GM18520 (cell line): Measurements from ENCODE around the gene SEPTIN5.
"Not testable (repeated sequence)": the region's sequence is repeated elsewhere in the genome, so short reads cannot be mapped to it uniquely, and the experiment has no call there.

Source experiments
- ATAC-seq: cut with Tn5 transposase; IDR thresholded peaks from one replicate; pipeline ENCODE4 v1.9.1; 2021; ENCODE audit not compliant: unreplicated experiment

SEPTIN5 gene

DNA sequence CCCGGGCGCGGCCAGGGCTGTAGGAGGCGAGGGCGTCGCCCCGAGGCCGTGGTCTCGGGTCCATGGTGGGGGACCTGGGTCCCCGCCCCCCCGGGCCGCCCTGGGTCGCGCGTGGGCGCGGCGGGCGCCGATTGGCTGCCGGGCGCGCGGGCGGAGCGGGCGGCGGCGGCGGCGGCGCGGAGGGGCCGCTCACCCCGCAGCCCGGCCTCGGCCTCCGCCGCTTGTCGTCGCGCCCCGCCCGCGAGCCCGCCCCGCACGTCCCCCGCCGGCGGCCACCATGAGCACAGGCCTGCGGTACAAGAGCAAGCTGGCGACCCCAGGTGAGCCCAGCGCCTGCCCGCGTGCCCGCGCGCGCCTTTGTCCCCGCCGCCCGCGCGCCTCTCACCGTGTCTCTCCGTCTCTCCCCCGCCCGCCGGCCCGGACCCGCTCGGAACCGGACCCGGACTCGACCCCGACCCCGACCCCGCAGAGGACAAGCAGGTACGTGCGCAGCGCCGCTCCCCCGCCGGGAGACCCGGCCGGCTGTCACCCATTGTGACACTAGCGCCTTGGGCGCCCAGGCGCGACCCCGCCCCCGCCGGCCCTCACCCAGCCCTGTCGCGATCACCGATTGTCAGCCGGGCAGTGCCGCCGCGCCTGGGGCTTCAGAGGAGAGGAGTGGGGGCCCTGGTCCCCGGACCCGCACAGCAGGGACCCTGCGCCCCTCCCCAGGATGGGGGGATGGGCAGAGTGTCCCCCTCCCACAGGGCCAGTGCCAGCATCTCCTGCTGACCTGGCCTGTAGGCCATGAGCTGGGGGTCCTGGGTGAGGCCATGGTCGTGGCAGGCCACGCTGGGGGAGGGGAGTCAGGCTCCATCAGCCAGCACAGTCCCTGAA, at the start of gene SEPTIN5:
Gene SEPTIN5, plus strand, starts transcription at position 192 of the 876 bp plus-strand sequence. Its CDS starts 86 bp downstream, at position 278.
- ATAC-seq: no peak

DNA sequence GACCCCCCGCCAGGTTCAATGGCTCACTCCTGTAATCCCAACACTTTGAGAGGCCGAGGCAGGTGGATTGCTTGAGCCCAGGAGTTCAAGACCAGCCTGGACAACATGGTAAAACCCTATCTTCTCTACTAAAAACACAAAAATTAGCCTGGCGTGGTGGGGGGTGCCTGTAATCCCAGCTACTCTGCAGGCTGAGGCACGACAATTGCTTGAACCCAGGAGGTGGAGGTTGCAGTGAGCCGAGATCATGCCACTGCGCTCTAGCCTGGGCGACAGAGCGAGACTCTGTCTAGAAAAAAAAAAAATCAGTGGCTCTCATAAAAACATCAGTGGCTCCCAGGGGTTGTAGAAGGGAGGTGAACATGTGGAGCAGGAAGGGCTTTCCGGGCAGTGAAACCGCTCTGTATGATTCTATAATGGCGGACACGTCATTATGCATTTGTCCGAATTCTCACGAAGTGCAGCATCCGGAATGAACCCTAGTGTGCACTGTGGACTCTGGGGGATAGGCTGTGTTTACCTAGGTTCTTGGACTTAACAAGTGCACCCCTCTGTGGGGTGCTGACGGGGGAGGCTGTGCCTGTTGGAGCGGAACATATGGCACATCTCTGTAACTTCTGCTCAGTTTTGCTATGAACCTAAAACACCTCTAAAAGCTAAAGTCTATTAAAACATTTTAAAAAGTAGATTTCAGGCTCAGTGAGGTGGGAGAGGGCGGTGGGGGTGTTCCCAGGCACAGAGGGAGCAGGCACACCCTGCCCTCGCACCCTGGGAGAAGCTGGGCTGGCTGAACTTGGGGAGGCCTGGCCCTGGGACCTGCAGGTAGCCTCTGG, 49.1 kb upstream of the SEPTIN5 start:
- no peak for ATAC-seq

DNA sequence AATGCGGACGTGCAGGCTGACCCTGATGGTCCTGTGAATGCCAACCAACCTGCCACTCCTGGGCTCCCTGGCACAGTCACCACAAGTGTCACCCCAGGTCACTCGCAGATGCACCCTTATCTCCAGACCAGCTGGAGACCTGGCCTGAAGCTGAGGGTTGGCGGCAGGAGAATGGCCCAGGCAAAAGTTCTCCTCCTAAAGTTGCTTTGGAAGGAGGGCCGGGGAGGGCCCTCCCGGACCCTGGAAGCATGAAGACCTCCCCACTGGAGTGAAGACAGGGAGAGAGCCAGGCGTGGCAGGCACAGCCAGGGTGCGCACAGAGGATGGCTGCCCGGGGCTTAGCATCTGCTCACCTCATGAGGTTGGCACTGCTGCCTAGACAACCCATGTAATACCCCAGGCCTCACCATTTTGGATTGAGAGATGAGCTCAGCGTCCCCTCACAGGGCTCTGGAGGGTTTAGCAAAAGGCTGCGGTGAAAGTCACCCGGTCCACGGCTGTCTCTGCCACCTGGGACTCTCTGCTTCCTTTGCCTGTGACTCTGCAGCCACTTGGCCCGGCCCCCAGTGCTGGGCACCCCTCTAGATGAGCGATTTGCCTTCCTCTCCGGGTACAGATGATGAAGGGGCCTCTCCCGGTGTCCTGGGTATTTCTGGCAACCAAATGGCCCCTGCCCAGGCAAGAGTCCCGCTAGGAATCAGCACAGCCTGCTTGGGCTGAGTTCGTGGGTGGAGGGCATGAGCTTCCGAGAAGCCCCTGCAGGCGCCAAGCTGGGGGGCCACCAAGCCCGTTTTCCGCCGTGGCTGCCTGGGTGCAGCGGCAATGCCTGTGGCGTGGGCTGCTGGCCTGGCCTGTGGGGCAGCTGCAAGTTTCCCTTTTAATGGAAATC, 48.3 kb upstream of the SEPTIN5 start:
- ATAC-seq: no peak

DNA sequence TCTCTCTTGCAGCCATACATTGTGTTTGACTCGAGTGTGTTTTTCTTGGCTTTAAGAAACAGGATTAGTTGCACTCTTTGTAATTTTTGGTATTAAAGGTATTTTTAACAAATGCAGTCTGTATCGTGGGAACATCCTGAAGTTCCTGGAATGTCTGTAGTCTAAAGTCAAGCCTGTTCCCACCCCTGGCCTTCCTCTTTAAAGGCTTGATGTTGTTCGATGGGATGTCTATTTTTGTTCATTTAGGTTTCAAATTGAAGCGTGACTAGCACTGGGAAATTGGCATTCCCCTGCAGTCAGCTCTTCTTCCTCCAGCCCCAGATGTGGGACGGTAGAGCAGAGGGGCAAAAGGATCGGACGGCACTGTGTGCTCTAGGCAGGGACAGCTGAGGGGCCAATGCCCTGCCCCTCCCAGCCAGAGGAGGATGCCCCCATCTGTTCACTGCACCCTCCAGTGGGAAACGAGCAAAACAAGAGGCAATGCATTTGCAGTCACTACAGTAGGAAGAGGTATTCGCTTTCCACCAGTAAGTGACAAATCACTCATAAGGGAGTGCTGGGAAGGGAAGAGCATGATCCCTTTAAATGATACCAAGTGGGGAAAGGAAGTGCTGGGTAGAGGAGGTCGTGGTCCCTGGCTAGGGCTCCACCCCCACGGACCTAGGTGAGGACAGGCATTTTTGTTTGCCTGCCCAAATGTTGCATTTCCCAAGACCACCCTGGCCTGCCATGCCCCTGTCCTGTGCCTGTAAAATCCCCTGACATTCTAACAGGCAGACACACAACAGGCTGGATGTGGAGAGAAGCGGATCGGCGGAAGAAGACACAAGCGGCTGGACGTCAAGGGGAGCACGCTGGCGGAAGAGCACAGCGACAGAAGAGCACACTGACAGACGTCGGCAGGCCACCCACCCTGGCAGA, 47.4 kb upstream of the SEPTIN5 start:
- ATAC-seq: no peak

DNA sequence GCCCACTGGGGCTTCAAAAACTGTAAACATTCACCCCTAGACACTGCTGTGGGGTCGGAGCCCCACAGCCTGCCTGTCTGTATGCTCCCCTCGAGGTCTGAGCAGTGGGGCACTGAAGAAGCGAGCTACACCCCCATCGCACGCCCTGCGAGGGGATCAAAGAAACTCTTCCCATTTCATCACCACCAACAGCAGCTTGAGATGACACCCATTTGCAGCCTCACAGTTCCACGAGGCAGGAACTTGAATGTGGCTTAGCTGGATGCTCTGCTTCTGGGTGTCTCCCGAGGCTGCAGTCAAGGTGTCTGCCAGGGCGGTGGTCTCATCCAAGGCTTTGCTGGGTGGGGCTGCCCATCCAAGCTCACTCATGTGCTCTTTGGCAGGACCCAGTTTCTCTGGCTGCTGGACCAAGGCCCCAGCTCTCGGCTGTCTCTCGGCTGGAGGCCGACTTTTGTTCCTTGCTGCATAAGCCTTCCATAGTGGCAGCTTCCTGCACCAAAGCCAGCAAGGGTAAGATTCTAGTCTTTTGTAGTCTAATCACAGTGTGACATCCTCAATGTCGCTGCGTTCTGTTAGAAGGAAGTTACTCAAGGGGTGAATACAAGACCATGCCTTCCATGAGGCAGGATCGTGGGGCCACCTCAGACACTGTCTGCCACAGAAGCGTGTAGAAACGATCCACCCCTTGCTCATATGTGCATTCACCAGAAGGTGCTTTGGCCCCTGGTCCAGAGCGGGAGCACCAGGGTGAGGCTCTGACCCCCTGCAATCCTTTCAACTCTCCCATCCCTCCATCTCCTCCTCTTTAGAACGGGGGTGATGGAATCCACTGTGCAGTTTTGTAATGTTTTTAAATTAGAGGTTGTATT, 46.2 kb upstream of the SEPTIN5 start:
- no peak for ATAC-seq

DNA sequence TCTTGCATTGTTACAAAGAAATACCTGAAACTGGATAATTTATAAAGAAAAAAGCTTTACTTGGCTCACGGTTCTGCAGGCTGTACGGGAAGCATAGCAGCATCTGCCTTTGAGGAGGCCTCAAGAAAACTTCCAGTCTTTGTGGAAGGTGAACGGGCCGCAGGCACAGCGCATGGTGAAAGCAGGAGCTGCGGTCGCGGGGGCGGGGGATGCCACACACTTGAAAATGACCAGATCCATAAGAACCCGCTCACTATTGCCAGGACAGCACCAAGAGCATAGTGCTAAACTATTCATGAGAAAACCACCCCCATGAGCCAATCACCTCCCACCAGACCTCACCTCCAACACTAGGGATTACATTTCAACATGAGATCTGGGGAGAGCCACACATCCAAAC, 45.6 kb upstream of the SEPTIN5 start:
- no peak for ATAC-seq

DNA sequence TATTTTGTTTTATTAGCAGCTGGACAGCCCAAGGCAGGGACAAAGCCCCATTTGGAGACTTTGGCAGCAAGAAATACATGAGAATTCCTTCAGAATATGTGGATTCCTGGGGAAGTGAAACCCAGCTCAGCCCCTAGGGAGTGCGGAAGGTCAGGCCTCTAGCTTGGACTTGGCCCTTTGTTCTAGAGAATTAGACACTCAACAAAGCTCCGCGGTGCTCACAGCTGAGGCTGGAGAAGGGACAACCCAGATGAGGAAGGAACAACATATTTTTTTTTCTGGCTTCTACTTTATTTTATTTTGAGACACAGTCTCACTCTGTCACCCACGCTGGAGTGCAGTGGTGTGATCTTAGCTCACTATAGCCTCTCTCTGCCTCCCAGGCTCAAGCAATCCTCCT, 44.7 kb upstream of the SEPTIN5 start:
- ATAC-seq: no peak

DNA sequence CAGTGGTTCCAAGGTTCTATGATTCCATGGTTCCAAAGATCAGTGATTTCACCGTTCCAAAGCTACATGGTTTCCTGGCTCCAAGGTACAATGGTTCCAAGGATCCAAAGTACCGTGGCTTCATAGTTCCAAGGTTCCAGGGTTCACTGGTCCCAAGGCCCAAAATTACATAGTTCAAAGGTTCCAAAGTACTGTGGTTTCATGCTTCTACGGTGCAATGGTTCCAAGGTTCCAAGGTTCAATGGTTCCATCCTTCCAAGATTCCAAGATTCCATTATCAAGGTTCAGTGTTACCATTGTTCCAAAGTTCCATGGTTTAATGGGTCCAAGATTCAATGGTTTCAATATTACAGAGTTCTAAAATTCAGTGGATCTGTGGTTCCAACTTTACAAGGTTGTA, 43.0 kb upstream of the SEPTIN5 start:
- no peak for ATAC-seq

DNA sequence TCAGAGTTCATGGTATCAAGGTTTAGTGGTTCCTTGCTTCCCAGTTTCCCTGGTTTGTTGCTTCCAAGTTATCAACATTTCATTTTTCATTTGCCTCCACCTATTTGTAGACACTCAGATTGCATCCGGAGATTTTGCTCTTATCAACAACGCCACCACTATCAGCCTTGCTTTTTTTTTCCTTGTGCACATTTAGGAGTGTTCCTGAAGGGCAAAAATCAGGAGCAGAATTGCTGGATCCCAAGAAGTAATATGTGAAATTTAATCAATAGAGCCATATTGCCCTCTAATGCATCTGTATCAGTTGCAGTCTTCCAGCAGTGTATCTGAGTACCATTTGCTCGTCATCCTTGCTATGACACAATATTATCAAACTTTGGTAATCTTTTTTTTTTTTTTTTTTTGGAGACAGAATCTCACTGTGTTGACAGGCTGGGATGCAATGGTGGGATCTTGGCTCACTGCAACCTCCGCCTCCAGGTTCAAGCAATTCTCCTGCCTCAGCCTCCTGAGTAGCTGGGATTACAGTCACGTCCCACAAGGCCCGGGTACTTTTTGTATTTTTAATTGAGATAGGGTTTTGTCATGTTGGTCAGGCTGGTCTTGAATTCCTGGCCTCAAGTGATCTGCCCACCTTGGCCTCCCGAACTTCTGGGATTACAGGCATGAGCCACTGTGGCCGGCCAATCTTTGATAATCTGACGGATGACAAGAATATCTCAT, 42.1 kb upstream of the SEPTIN5 start:
- no peak for ATAC-seq

DNA sequence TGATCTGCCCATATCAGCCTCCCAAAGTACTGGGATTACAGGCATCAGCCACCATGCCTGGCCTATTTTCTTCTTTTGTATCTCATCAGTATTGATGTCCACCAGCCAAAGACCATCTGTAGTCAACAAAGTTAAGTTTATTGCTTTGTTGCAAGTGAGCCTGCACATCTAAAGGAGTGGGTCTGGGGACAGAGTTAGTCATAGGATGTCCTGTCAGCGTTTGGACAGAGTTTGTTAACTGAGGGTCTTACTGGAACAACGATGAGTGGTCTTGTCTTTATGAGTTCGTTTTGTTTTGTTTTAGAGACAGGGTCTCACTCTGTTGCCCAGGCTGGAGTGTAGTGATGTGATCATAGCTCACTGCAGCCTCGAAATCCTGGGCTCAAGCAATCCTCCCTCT, 40.6 kb upstream of the SEPTIN5 start:
- no peak for ATAC-seq

DNA sequence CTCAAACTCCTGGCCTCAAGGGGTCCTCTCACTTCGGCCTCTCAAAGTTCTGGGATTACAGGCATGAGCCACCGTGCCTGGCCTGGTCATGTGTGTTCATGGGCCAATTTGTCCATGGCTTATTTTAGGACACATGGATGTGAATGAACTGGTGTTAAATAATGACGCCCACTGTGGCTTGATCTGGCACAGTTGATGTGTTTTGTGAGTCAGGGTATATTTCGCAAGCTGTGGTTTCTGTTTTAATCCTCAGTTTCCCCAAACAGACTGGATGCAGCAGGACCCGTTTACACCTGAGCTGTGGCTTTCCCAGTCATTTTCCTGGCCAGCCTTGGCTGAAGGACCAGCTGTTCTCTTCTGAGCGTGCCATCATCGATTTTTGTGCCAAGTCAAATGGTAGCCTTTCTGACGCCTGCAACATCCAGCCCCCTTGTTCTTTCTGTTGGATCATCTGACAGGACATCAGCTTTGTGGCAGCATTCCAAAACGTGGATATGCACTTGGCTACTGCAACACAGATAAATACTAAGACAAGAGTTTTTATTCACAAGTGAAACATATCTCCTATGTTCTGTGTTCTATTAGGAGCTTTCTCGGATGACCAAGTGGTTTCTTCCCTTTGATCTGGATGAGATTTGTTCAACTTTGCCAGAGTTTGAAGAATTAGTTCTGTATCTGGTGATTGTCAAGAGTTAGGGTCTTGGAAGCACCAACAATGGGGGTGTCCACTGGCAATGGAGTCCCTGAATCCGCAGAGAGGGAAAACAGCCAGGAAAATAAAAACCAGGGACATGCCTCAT, 40.0 kb upstream of the SEPTIN5 start:
- ATAC-seq: no peak

DNA sequence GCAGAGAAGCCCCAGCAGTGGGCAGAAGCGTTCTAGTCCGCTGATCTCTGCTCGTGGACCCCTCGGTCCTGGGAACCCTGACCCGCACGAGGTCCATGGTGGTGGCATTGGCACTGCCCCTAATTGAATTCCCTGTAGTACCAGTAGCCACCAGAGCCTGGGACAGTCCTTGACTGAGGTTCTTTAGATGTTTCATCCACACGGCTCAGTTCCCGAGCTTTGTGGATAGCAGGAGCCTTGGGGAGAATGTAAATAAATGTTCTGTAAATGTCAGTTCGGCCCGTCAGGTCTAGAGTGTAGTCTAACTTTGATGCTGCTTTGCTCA, 39.4 kb upstream of the SEPTIN5 start:
- no peak for ATAC-seq

DNA sequence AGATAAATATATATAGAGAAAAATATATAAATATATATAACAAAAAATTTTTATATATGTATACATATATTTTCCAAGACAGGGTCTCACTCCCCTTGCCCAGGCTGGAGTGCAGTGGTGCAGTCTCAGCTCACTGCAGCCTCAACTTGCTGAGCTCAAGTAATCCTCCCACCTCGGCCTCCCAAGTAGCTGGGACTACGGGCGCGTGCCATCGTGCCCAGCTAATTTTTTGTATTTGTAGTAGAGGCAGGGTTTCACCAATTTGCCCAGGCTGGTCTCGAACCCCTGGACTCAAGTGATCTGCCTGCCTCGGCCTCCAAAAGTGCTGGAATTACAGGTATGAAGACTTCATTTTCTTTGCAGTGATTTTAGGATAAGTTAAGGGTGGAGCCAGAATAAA, 38.9 kb upstream of the SEPTIN5 start:
- no peak for ATAC-seq

DNA sequence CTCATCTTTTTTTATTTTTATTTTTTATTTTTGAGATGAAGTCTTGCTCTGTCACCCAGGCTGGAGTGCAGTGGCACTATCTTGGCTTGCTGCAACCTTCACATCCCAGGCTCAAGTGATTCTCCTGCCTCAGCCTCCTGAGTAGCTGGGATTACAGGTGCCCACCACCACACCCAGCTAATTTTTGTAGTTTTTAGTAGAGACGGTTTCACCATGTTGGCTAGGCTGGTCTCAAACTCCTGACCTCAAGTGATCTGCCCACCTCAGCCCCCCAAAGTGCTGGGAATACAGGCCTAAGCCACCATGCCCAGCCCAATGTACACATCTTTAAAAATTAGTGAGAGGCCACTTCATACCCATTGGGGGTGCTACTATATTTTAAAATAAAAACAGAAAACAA, 37.9 kb upstream of the SEPTIN5 start:
- not testable (repeated sequence) for ATAC-seq

DNA sequence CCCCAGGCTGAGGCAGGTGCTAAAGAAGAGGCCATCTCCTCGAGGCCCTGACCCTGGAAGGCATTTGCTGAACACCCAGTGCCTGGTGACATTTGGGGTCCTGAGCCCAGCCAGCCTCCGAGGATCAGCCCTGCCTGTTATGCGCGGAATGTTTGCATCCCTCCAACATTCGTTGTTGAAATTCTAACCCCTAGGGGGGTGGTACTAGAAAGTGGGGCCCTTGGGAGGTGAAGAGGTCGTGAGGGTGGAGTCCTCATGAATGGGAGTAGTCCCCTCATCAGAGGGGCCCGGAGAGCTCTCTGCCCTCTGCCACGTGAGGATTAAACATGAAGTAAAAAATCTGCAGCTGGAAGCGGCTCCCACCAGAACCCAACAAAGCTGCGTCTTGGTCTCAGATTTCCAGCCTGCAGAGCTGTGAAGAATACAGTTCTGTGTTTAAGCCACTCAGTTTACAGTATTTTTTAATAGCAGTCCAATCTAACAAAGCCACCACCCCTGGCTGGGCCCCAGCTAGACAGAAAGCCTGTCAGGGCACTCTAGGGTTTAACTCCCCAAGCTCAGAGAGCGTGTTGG, 35.3 kb upstream of the SEPTIN5 start:
- ATAC-seq: no peak

DNA sequence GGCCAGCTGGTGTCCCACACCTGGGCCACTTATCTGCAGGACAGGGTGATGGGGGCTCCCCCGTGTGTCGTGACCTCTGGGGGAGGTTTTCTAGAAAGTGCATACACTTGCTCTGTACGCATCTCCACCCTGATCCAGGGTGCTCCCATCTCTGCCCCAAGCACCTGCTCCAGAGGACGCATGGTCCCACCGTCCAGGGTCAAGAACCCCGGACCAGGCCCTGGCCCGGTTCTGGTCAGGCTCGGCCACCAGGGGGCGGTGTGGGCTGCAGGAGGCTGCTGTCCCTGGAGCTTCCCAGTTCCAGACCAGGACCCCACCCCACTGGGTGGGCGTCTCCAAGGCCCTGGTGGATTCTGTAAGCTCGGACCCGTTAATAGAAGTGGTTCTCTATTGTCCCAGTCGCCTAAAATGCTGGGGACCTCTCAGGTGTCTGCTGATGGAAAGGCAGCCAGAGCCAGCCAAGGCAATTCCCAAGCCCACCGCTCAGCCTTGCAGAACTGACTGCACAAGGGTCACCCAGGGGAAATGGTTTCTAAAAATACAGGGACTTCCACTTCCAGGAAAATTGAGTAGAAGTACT, 34.7 kb upstream of the SEPTIN5 start:
- no peak for ATAC-seq

DNA sequence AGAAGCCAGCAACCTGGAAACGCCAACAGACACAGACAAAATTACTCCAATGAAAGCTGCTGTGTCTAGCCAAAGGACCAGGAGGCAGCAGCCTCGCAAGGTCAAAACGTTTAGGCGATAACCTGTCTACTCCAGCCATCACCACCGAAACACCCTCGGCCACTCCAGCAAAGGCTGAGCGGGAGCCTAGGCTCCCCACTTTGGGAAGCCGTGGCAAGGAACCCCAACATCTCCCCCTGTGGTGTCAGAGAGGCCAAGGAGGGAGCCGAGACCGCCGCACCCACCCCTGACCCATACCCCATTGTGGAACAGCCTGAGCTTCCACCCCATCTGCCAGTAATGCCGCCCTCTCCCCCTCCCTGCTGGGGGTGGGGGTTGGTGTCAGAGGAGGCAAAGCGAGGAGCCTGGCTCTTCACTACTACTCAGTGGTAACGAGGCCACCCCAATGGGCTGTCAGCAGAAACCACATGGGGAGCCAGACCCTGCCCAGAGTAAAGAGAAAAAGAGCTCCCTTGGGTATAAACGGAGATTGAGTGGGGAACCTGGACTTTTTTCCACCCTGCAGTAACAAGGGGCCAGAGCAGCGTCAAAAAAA, 33.9 kb upstream of the SEPTIN5 start:
- ATAC-seq: no peak
